ENCODE results near the gene MON2.
"Not testable (repeated sequence)": the region's sequence is repeated elsewhere in the genome, so short reads cannot be mapped to it uniquely, and the experiment has no call there.

The MON2 gene, protein sequence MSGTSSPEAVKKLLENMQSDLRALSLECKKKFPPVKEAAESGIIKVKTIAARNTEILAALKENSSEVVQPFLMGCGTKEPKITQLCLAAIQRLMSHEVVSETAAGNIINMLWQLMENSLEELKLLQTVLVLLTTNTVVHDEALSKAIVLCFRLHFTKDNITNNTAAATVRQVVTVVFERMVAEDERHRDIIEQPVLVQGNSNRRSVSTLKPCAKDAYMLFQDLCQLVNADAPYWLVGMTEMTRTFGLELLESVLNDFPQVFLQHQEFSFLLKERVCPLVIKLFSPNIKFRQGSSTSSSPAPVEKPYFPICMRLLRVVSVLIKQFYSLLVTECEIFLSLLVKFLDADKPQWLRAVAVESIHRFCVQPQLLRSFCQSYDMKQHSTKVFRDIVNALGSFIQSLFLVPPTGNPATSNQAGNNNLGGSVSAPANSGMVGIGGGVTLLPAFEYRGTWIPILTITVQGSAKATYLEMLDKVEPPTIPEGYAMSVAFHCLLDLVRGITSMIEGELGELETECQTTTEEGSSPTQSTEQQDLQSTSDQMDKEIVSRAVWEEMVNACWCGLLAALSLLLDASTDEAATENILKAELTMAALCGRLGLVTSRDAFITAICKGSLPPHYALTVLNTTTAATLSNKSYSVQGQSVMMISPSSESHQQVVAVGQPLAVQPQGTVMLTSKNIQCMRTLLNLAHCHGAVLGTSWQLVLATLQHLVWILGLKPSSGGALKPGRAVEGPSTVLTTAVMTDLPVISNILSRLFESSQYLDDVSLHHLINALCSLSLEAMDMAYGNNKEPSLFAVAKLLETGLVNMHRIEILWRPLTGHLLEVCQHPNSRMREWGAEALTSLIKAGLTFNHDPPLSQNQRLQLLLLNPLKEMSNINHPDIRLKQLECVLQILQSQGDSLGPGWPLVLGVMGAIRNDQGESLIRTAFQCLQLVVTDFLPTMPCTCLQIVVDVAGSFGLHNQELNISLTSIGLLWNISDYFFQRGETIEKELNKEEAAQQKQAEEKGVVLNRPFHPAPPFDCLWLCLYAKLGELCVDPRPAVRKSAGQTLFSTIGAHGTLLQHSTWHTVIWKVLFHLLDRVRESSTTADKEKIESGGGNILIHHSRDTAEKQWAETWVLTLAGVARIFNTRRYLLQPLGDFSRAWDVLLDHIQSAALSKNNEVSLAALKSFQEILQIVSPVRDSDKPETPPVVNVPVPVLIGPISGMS (N-terminal part only)

DNA sequence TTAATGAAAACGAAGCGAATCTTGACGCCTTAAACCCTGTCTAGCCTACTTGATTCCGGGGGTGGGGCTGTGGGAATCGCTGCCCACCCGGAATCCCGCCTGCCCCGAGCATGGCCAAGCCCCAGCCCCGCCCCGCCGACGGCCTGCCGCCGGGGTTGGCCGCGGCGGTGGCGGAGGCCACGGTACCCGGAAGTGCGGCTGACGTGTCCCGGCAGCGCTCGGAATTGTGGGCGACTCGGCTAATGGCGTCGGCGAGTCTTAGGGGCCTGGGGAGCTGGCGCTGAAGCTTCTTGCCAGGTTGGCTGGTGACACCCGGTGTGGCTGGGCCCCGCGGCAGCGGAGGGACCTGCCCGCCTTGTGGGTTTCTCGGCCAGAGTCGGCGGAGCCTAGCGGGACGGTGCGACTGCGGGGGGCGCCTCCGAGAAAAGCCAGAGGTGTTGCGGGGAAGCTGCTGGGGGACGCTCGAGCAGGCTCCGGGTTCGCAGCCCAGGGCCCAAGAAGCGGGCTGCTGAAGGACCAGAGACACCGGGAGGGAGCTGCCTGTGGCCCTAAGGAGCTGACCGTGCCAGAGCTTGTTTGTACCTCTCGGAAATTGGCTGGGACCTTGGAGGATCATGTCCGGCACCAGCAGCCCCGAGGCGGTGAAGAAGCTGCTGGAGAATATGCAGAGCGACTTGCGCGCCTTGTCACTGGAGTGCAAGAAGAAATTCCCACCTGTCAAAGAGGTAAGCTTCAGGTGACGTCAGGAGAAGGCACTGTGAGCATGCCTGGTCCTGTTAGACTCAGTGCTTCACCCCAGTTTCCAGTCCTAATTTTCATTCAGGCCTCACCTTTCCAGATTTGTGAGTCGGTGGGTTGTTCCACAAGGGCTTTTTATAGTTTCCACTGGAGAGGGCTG is at the start of gene MON2:
Gene MON2, plus strand, starts transcription at position 233 of the 898 bp plus-strand sequence. Its CDS starts 382 bp downstream, at position 615.
- DNase-seq (ENCODE audit: low read depth) = peak; percentile 66

DNA sequence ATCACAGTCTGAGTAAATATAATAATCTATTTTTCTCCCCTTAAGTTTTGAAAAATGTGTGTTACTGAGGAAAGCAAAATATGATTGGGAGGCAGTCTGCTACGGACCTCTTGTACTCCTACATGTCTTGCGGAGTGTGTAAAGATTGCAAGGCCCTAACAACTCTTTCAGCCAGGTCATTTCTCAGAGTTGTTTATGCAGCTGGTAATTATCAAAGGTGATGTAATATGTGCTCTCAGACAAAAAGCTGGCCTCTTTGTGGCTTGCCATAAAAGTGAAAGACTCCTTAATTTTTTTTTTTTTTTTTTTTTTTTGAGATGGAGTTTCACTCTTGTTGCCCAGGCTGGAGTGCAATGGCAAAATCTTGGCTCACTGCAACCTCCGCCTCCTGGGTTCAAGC is 40.5 kb upstream of the MON2 start:
- DNase-seq (ENCODE audit: low read depth) = no peak

DNA sequence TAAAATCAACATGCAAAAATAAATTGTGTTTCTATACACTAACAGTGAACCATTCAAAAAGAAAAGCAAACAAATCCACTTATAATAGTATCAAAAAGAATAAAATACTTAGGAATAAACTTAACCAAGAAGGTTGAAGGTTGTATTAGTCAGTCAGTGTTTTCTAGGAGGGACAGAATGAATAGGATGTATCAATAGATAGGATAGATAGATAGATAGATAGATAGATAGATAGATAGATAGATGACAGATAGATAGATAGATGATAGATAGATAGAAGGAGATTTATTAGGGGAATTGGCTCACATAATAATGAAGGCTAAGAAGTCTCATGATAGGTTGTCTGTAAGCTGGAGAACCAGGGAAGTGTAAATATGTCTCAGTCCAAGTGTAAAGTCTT is 37.2 kb upstream of the MON2 start:
- no peak for DNase-seq (ENCODE audit: low read depth)

DNA sequence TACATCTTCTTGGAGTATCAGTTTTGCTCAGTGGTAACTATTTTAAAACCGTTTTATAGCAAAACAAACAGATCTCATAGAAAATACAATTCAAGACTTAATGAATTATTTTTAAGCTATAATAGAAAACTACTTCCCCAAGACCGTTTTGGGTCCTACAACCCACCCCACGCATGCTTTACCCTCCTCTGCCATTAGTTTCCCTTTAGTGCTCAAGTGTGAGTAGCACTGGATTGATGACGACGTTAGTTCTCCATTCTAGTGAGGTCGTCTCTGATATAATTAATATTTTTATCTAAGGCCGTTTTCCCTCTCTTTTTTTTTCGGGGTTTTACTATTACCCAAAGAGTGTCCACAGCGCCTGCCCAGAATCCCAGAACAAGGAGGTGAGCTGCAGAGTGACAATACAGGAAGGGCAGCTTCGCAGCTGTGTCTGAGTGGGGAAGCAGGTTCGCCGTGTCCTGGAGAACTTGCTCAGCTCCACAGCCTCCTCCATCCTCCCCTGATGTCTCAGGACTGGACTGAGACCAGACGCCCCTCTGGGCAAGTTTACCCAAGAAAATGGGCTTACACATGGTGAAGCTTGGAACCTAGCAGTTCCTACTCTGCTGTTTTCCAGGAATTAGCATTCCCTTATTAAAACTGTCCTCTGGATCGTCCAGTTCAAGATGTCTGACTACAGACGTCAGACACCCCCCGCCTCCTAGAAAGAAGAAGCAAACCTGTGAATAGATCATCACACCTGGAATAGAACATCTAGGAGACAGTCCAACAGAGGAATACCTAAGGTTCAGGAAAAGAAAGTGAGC is 31.9 kb upstream of the MON2 start:
- DNase-seq (ENCODE audit: low read depth) = no peak

DNA sequence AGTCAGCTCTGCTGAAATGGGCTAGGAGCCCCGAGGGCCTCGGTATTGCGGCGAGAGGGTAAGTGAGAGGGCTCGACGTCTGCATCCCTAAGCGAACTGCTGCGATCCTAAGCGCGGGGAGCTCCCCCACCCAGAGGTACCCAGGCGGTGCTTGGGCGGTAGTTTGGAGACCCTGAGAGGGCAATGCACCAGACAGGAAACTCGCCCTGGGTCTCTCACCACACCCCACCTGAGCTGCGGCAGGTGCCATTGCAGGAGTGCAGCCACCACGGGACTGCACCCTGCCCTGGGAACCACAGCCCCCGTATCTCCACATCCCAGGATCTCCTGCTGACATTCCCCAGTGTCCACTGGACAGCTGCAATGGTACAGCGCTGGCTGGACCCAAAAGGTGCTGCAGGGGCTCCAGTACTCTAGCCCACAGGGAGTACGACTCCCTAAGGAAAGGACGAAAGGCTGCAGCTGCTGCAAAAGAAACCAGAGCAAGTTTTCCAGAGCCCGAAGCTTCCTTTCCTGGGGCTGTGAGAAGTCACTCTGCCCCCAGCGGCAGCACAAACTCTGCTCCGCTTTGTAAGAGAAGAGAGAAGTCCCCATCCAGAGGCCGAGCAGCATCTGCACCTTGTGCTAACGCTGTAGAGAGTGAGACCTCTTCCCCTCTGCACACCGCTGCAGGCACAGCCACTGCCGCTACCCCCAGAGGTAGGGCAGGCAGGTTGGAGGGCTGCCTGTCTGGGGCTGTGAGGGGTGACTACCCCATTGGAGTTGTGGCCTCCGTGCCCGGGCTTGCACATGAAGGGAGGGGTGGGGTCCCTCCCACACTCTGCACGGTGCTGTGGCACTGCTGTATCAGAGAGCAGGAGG is 31.1 kb upstream of the MON2 start:
- no peak for DNase-seq (ENCODE audit: low read depth)

DNA sequence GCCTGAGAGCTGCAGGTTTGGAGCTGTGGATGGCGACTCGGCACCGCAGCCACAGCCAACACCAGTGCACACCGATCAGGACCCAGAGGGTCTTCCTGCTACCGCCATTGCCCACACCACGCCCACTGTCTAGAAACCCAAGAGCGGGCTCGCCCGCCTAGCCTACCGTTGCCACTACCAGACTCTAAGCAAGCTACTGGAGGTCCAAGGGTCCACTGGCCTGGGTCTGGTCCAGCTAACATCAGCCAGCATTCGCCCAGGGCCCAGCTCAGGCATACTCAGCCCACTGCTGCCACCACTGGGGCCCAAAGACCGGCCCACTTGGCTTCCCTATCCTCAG is 30.5 kb upstream of the MON2 start:
- DNase-seq (ENCODE audit: low read depth) = no peak

DNA sequence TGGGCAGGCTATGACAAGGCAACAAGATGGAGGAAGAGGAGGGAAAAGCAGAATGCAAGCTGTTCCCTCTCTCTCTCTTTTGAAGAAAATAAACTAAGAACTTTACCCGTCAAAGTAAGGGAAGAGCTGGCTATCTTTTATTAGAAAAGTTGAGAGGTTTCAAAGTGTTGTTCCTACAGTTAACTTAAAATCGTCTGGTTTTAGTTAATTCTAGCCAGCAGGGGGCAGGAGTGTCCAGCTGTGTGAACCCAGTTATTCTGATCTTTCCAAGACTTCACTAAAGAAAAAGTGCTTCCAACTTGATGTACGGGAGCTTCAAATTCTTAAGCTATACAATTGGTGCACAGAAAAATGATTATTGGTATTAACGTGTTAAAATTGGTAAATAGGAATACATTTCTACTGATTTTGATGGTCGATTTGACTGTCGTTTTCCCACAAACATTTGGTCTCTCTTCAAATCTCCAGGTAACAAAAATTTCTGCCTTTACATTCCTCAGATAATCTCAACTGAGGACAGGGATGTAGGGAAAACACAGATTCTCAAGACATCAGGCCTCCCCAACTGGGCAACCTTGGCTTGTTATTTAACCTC is 28.4 kb upstream of the MON2 start:
- DNase-seq (ENCODE audit: low read depth) = peak; percentile 21

DNA sequence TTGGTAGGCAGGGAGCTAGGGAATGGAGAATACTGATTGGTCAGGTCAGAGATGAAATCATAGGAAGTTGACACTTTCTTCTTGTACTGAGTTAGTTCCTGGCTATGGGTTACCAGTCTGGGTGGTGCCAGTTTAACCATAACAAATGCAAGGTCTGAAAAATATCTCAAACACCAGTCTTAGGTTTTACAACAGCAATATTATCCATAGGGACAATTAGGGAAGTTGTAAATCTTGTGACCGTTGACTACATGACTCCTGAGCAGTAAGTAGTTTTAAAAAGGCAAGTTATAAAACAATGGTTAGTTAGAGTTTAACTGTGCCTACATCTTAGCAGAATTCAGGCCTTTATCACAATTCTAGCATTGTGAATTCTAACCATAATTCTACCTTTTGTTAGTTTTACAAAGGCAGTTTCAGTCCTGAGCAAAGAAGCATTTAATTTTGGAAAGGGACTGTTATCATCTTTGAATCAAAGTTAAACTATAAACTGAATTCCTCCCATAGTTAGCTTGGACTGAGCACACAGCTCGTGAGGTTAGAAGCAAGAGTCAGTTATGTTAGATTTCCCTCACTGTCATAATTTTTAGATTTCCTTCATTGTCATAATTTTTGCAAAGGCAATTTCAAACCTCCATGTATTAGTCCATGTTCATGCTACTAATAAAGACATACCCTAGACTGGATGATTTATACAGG is 19.7 kb upstream of the MON2 start:
- no peak for DNase-seq (ENCODE audit: low read depth)

DNA sequence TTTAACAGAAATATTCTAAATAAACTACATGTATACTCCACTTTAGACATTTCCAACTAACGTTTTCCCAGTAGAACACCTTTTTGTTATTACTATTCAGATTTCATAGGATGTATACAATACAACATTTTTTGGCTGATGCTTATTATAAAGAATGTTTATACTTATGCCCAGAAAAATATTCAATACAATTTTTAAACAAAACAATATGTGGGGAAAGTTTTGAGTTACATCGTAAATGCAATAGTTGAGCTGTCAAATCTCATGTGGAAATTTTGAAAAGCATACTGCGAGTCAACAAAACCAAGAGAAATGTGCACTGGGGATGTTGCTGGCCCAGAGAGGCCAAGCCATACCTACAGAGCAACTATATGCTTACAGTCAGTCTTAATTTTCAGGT is 18.2 kb upstream of the MON2 start:
- DNase-seq (ENCODE audit: low read depth) = no peak

DNA sequence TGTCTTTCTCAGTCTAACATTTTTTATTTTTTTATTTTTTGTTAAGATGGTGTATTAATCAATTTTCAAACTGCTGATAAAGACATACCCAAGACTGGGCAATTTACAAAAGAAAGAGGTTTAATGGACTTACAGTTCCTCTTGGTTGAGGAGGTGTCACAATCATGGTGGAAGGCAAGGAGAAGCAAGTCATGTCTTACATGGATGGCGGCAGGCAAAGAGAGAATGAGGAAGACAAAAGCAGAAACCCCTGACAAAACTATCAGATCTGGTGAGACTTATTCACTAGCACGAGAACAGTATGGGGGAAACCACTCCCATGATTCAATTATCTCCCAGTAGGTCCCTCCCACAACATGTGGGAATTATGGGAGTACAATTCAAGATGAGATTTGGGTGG is 11.2 kb upstream of the MON2 start:
- DNase-seq (ENCODE audit: low read depth) = not testable (repeated sequence)

DNA sequence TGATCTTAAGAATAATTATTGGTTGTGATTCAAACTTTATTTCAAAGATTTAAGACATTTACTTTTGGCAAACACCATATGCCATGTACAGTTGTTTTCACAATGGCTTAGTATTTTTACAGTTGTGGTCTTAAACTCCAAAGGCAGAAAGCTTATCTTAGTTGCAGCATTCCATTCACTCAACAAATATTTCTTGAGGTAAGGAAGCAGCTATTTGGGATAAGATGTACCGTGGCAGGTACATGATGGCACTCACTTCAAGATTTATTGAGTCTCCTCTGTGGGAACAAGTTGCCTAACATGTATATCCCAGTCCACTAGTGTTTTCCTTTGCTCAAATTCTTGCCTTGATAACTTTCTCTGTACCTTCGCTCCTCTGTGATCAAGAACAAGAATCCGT is 8.0 kb upstream of the MON2 start:
- no peak for DNase-seq (ENCODE audit: low read depth)

DNA sequence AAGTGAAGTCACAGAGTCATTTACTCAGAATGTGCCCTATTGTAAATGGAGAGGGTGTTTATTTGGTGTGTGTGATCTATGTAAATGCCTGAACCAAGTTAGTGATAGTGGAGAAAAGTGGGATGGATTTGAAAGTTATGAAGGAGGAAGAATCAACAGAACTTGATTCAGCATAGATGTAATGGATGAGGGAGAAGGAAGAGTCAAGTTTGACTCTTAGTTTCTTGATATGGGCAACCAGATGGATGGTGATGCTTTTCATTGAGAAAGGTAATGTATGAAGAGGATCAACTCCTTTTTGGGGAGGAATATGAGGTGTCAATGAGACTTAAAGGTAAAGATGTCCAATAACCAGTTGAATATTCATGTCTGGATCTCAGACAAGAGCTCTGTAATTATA is 6.7 kb upstream of the MON2 start:
- DNase-seq (ENCODE audit: low read depth) = no peak

DNA sequence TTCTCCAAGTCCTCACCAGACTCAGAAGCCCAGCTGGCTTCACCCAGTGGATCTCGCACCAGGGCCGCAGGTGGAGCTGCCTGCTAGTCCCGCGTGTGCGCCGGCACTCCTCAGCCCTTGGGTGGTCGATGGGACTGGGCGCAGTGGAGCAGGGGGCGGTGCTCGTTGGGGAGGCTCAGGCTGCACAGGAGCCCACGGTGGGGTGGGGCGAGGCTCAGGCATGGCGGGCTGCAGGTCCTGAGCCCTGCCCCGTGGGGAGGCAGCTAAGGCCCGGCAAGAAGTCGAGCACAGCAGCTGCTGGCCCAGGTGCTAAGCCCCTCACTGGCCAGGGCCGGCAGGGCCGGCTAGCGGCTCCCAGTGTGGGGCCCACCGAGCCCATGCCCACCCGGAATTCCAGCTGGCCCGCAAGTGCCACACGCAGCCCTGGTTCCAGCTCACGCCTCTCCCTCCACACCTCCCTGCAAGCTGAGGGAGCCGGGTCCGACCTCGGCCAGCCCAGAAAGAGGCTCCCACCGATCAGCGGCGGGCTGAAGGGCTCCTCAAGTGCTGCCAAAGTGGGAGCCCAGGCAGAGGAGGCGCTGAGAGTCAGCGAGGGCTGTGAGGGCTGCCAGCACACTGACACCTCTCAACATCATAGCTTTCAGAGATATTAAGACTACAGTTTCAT is 5.3 kb upstream of the MON2 start:
- not testable (repeated sequence) for DNase-seq (ENCODE audit: low read depth)

DNA sequence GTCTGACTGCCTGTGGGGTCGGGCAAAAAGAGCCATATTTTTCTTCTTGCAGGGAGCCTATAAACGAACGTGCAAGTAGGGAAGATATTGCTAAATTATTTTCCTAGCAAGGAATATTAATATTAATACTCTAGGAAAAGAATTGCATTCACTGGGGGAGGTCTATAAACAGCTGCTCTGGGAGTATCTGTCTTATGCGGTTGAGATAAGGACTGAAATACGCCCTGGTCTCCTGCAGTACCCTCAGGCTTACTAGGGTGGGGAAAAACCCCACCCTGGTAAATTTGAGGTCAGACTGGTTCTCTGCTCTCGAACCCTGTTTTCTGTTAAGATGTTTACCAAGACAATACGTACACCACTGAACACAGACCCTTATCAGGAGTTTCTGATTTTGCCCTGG is 3.4 kb upstream of the MON2 start:
- not testable (repeated sequence) for DNase-seq (ENCODE audit: low read depth)

DNA sequence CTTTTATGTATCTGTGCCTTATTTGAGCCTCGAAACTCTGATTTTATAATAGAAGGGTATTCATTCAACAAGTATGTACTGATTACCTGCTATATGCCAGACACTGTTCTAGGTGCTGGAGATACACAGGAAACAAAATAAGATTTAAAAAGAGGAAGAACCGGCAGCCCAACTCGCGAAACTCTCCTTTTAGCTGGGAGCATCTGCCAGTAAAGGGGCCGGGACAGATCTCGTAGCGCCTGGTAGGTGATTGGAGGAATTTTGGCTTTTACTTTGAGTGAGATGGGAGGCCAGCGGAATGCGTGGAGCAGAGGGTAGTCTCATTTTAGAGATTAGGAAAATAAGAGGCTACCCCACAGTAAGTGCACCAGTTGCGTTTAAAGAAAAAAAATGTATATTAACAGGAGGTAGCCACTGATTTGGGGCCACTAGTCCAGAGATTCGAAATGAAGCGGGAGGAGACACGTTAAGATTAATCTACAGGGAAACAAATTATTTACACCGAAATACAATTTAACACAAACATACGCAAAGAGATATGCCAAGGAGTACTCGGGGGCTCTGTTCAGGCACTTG is 520 bp upstream of the MON2 start:
- no peak for DNase-seq (ENCODE audit: low read depth)

DNA sequence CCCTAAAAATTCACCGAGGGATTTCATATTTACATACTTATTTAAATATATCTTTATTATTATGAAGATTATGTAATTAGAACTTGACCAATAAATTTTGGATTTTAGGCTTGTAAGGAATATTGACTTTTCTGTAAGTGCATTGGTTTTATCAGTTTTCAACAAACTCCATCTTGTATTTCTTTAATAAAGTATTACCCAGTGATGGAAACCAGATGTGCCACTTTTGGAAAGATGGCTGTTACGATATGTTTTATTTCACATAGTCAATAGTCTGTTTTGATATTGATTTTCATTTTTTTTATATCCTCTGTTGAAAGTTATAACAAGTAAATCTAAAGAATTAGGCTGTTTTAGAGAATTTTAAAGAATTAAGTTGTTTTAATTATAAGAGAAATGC is 1.8 kb downstream of the MON2 start:
- DNase-seq (ENCODE audit: low read depth) = no peak

DNA sequence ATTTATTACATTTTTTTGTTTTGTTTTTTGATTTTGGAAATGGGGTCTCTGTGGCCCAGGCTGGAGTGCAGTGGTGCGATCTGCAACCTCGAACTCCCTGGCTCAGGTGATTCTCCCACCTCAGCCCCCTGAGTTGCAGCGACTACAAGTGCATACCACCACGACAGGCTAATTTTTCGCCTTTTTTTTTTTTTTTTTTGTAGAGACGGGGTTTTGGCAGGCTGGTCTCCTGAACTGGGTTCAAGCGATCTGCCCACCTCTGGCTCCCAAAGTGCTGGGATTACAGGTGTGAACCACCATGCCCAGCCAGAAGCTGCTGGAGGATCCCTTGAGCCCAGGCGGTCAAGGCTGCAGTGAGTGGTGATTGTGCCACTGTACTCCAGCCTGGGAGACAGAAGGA is 2.3 kb downstream of the MON2 start:
- DNase-seq (ENCODE audit: low read depth) = no peak

DNA sequence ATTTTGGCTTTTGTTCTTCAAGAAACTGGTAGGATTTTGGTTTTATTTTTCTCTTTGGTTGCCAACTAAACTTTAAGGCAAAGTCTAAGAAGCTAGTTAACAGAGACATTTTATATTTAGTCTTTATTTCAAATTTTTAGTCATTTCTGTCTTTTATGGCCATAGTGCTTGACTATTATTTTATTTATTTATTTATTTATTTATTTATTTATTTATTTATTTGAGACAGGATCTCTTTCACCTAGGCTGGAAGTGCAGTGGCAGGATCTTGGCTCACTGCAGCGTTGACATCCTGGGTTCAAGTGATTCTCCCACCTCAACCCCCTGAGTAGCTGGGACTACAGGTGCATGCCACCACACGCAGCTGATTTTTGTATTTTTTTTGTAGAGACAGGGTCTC is 3.1 kb downstream of the MON2 start:
- DNase-seq (ENCODE audit: low read depth) = no peak
